Measurements from ENCODE around the gene APBA1. TPM values are rescaled to one million over a fixed set of nuclear protein-coding genes. Genes with fewer than 3 reads are reported as not detected.

Gene APBA1
- total RNA-seq, 1 experiment from 2014 or later: 0.05 TPM

DNA sequence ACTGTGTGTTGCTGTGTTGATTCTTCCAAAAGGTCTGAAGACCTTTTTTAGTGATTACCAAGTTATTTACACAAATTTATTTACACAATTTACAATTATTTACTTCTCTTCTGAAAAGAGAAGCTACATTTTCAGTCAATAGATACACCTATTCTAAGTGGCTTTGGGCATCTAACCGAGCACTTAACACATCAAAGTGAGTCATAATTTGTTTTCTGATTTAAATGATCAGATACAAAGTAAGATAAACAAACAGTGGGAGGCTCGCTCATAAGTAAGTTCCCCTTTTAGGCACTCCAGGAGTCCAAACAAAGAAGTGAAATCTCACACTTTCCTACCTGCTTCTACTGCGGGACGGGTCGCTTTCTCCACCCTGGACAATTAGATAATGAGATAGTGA, 90.2 kb downstream of the APBA1 start:
- H3K36me3 ChIP-seq (ENCODE audit: control insufficient read depth, insufficient read depth, low read length): no peaks in the 10 kb centered on the region
- H3K9me3 ChIP-seq (ENCODE audit: control insufficient read depth, insufficient read depth, low read depth, low read length): no peaks in the 10 kb centered on the region
- ATAC-seq (no peak), DNase-seq (ENCODE audit: low read depth, low spot score) (no peak)
- in situ Hi-C loops (cut with HindIII; ENCODE audit: low pct_unique_long_range_greater_than_20kb, low sequenced_read_pairs) (no loop called here), intact Hi-C loops (cut with micrococcal nuclease; ENCODE audit: unreplicated experiment) (no loop called here)
- ChIA-PET CTCF (no interaction called here), POLR2A (no interaction called here)
- H3K4me1 ChIP-seq (ENCODE audit: control insufficient read depth, insufficient read depth, low read length): no peaks in the 10 kb centered on the region
- no TSS peak for BruUV-seq (replicated peaks)
- H3K27ac ChIP-seq (ENCODE audit: low read length): no peak overlapping the region
- H3K4me3 ChIP-seq (ENCODE audit: low read depth in 2 of 2, low read length in 2 of 2): no peak overlapping the region
- no peaks in the 10 kb centered on the region for H3K27me3 ChIP-seq (ENCODE audit: control insufficient read depth, insufficient read depth, low read length)
- TF ChIP-seq, protein P1, sequence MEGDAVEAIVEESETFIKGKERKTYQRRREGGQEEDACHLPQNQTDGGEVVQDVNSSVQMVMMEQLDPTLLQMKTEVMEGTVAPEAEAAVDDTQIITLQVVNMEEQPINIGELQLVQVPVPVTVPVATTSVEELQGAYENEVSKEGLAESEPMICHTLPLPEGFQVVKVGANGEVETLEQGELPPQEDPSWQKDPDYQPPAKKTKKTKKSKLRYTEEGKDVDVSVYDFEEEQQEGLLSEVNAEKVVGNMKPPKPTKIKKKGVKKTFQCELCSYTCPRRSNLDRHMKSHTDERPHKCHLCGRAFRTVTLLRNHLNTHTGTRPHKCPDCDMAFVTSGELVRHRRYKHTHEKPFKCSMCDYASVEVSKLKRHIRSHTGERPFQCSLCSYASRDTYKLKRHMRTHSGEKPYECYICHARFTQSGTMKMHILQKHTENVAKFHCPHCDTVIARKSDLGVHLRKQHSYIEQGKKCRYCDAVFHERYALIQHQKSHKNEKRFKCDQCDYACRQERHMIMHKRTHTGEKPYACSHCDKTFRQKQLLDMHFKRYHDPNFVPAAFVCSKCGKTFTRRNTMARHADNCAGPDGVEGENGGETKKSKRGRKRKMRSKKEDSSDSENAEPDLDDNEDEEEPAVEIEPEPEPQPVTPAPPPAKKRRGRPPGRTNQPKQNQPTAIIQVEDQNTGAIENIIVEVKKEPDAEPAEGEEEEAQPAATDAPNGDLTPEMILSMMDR (IDR thresholded peaks at IDR 0.05): no peak
- TF ChIP-seq POLR2AphosphoS5 (IDR thresholded peaks at IDR 0.05; ENCODE audit: low read depth, low read length): no peak
- no peak for TF ChIP-seq TCF7L2 (IDR thresholded peaks at IDR 0.05; ENCODE audit: low read depth, low read length)
- TF ChIP-seq, protein P2, sequence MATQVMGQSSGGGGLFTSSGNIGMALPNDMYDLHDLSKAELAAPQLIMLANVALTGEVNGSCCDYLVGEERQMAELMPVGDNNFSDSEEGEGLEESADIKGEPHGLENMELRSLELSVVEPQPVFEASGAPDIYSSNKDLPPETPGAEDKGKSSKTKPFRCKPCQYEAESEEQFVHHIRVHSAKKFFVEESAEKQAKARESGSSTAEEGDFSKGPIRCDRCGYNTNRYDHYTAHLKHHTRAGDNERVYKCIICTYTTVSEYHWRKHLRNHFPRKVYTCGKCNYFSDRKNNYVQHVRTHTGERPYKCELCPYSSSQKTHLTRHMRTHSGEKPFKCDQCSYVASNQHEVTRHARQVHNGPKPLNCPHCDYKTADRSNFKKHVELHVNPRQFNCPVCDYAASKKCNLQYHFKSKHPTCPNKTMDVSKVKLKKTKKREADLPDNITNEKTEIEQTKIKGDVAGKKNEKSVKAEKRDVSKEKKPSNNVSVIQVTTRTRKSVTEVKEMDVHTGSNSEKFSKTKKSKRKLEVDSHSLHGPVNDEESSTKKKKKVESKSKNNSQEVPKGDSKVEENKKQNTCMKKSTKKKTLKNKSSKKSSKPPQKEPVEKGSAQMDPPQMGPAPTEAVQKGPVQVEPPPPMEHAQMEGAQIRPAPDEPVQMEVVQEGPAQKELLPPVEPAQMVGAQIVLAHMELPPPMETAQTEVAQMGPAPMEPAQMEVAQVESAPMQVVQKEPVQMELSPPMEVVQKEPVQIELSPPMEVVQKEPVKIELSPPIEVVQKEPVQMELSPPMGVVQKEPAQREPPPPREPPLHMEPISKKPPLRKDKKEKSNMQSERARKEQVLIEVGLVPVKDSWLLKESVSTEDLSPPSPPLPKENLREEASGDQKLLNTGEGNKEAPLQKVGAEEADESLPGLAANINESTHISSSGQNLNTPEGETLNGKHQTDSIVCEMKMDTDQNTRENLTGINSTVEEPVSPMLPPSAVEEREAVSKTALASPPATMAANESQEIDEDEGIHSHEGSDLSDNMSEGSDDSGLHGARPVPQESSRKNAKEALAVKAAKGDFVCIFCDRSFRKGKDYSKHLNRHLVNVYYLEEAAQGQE (IDR thresholded peaks at IDR 0.05; ENCODE audit: insufficient read depth in 1 of 2, low read depth in 2 of 2, low read length in 1 of 2): no peak
- no peak for TF ChIP-seq SIN3A (IDR thresholded peaks at IDR 0.05; ENCODE audit: borderline replicate concordance, insufficient read depth, low read depth, low read length)

DNA sequence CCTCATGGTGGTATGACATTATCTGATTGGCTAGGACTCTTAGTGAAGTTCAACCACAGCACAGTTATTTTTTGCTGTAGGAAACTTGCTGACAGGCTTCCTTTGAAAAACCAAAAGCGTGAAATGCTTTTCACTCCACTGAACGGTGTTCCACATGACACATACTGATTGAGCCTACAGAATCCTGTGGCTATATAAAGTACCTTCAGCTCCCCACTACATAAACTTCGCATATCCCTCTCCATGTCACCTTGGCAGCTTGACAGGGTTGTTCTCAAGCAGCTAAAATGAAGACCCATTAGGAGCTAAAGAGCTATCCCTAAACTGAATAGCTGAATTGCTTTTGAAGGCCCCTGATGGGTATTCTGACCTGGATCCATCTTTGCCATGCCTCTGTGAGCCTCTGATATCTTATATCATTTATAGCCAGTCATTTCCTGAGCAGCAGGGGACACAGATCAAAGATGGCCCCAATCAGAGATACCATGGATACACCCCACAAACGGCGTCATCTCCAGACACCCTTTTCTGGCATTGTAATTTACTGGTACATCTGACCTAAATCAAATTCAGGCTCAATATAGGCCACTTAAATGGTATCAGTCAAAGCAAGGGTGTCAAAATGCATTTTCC, 91.5 kb downstream of the APBA1 start:
- no peak overlapping the region for H3K4me3 ChIP-seq (ENCODE audit: low read depth in 2 of 2, low read length in 2 of 2)
- no peak for ATAC-seq
- DNase-seq (ENCODE audit: low read depth, low spot score): no peak
- no peaks in the 10 kb centered on the region for H3K27me3 ChIP-seq (ENCODE audit: control insufficient read depth, insufficient read depth, low read length)
- in situ Hi-C loops (cut with HindIII; ENCODE audit: low pct_unique_long_range_greater_than_20kb, low sequenced_read_pairs): no loop called here
- H3K27ac ChIP-seq (ENCODE audit: low read length): no peak overlapping the region
- ChIA-PET CTCF (no interaction called here), POLR2A (no interaction called here)
- TF ChIP-seq SIN3A (IDR thresholded peaks at IDR 0.05; ENCODE audit: borderline replicate concordance, insufficient read depth, low read depth, low read length): no peak
- no peak for TF ChIP-seq POLR2AphosphoS5 (IDR thresholded peaks at IDR 0.05; ENCODE audit: low read depth, low read length)
- TF ChIP-seq, protein P2 (IDR thresholded peaks at IDR 0.05; ENCODE audit: insufficient read depth in 1 of 2, low read depth in 2 of 2, low read length in 1 of 2): no peak
- TF ChIP-seq TCF7L2 (IDR thresholded peaks at IDR 0.05; ENCODE audit: low read depth, low read length): no peak
- TF ChIP-seq, protein P1 (IDR thresholded peaks at IDR 0.05): no peak
- H3K9me3 ChIP-seq (ENCODE audit: control insufficient read depth, insufficient read depth, low read depth, low read length): no peaks in the 10 kb centered on the region
- BruUV-seq (replicated peaks): no TSS peak
- intact Hi-C loops (cut with micrococcal nuclease; ENCODE audit: unreplicated experiment): no loop called here
- no peaks in the 10 kb centered on the region for H3K36me3 ChIP-seq (ENCODE audit: control insufficient read depth, insufficient read depth, low read length)
- no peaks in the 10 kb centered on the region for H3K4me1 ChIP-seq (ENCODE audit: control insufficient read depth, insufficient read depth, low read length)
